ENCODE data around the gene IFT74. TPM values are rescaled to one million over a fixed set of nuclear protein-coding genes. Genes with fewer than 3 reads are reported as not detected.

IFT74 gene
- total RNA-seq, 1 experiment from 2014 or later, result 28.7 TPM

- ChIA-PET CTCF (interaction anchor here (1.5 kb wide), 1 partner anchor 13 kb away, joined by 3 read pairs; no protein-coding TSS in a partner anchor), POLR2A (no interaction called here)
- H3K27ac Mint-ChIP-seq (ENCODE audit: low read depth, unreplicated experiment), result no peak overlapping the region
- no peak overlapping the region for H3K4me3 Mint-ChIP-seq (ENCODE audit: unreplicated experiment)
- DNase-seq (ENCODE audit: unreplicated experiment), result no peak
- peaks cover 4% of the 10 kb centered on the region for H3K36me3 Mint-ChIP-seq (ENCODE audit: insufficient read depth, unreplicated experiment)
- intact Hi-C loops (cut with micrococcal nuclease), result no loop called here
- no peaks in the 10 kb centered on the region for H3K9me3 Mint-ChIP-seq (ENCODE audit: unreplicated experiment)
- no peak for TF ChIP-seq CTCF (IDR thresholded peaks at IDR 0.05; ENCODE audit: unreplicated experiment)
- BruUV-seq (replicated peaks), result no TSS peak
- no peaks in the 10 kb centered on the region for H3K4me1 Mint-ChIP-seq (ENCODE audit: insufficient read depth, unreplicated experiment)
- no peaks in the 10 kb centered on the region for H3K27me3 Mint-ChIP-seq (ENCODE audit: insufficient read depth, unreplicated experiment)
Observed at GRCh38 chr9:27110181-27110580, 154.0 kb downstream of the IFT74 start.

- Mint-ChIP-seq H3K27me3 (ENCODE audit: insufficient read depth, unreplicated experiment) (no peaks in the 10 kb centered on the region), H3K27ac (ENCODE audit: low read depth, unreplicated experiment) (no peak overlapping the region), H3K4me1 (ENCODE audit: insufficient read depth, unreplicated experiment) (peaks cover 6% of the 10 kb centered on the region), H3K36me3 (ENCODE audit: insufficient read depth, unreplicated experiment) (peaks cover 2% of the 10 kb centered on the region), H3K4me3 (ENCODE audit: unreplicated experiment) (no peak overlapping the region), H3K9me3 (ENCODE audit: unreplicated experiment) (no peaks in the 10 kb centered on the region)
- POLR2A ChIA-PET, result no interaction called here
- TF ChIP-seq CTCF (IDR thresholded peaks at IDR 0.05; ENCODE audit: unreplicated experiment), result no peak
- CTCF ChIA-PET, result no interaction called here
- no TSS peak for BruUV-seq (replicated peaks)
- DNase-seq (ENCODE audit: unreplicated experiment), result no peak
- intact Hi-C loops (cut with micrococcal nuclease), result no loop called here
Observed at GRCh38 chr9:27112235-27112634, 156.0 kb downstream of the IFT74 start.

Other genes starting within 250 kb of the IFT74 start
- 29.2 and 35.2 TPM in 2 replicates for gene CAAP1, start 63.6 kb upstream of the IFT74 start, total RNA-seq (2022)
- 29.6 and 36.7 TPM in 2 replicates for gene PLAA, start 9.2 kb upstream of the IFT74 start, total RNA-seq (2022)
- not detected in 2 replicates for gene LRRC19, start 49.3 kb downstream of the IFT74 start, total RNA-seq (2022)
- gene TEK, start 152.8 kb downstream of the IFT74 start, total RNA-seq (2022), result 0.71 and 0.91 TPM in 2 replicates

All from MCF 10A (cell line).